AG04449 (cell line): ENCODE data around the gene JPH2.

Experiments
- CTCF ChIA-PET: fragments of 350-600 bp; formaldehyde crosslinking; extraction: SDS; loops from one replicate; lab custom pipeline; 2021; ENCODE audit warnings: antibody characterized with exemption; lab: Yijun Ruan, JAX
- POLR2A ChIA-PET: fragments of 400-600, 350-600 bp; formaldehyde crosslinking; extraction: SDS; loops from one replicate; lab custom pipeline; 2020; ENCODE audit warnings: antibody characterized with exemption, inconsistent platforms; lab: Yijun Ruan, JAX
- DNase-seq: peaks from one replicate; pipeline ENCODE4 v3.0.0-alpha.2; 2010; ENCODE audit warnings: low read depth, low spot score
- H3K4me3 ChIP-seq: 2 replicates; pipeline ENCODE4 v1.5.1; 2011; ENCODE audit warnings: low read depth, mild to moderate bottlenecking, control low read depth, low read length
- CTCF ChIP-seq: IDR thresholded peaks from one replicate; pipeline ENCODE4 v1.5.1; 2011; ENCODE audit warnings: mild to moderate bottlenecking, moderate library complexity, low read length, control low read depth, inconsistent platforms; ENCODE audit not compliant: insufficient read depth; ENCODE audit errors: missing control alignments

Gene JPH2

DNA sequence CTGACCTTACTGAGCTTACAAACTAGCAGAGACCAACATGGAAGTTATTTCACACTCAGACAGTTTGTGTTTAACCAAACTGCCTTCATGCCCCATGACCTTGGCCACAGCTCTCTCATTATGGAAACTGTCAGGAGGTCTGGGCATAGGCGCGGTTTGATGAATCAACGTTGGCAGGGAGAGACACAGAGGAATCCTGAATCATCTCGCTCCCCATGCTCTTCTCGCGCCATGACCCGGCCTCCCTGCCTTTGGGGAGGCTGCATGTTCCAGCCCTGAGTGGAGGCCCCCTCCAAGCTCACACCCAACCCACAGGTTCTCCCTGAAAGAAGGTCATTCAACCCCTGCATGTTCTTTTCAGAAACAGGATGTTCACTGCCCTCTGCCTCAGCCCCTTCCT lies 44.2 kb upstream of the JPH2 start:
- POLR2A ChIA-PET = no interaction called here
- no peak for DNase-seq
- no peak for TF ChIP-seq CTCF
- no peak overlapping the region for H3K4me3 ChIP-seq
- CTCF ChIA-PET = interaction anchor here (0.8 to 4.6 kb wide), 2 partner anchors 15 to 82 kb away, joined by 3 to 44 read pairs; no protein-coding TSS in a partner anchor

DNA sequence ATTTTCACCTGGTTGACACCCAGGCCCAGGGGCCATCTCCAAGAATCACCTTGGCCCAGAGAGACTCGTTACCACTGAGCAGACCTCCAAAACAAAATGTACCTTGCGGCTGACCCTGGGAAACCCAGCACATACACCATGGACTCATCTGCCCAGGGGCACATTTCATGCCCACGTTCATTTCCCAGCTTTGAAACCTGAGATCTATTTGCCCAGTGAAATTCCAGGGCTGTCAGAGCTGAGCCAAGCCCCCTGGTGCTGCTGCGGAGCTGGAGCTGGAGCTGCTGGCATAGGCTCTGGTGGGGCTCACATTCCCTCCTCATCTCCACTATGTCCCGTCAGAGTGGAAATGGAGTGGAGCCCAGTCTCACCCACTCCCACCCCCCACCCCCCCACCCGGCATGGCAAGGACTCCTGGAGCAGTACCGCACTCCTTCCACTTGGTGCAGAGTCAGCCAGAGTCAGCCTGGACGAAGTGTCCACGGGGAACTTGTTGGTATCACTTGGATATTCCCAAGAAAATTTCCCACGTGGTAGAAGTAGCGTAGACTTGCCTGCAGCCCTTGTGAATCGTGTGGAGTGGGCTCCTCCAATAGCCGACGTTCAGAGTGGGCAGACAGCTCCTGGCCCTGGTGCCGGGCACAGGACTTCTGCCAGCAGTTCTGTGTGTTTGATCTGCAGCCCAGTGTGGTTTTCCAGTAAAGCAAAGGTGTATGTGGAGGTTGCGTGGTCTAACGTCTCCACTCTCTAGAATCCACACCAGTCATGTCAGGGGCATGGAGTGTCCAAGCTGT lies 41.7 kb upstream of the JPH2 start:
- no peak overlapping the region for H3K4me3 ChIP-seq
- no peak for TF ChIP-seq CTCF
- CTCF ChIA-PET = interaction anchor here (0.9 to 4.6 kb wide), 3 partner anchors 12 to 84 kb away, joined by 3 to 44 read pairs (median 7); partner anchors contain the start of gene FITM2
- no peak for DNase-seq
- POLR2A ChIA-PET = no interaction called here

- no peak for TF ChIP-seq CTCF
- CTCF ChIA-PET = interaction anchor here (0.8 to 3.3 kb wide), 5 partner anchors 9 to 160 kb away, joined by 3 to 45 read pairs (median 7); partner anchors contain the start of gene FITM2
- POLR2A ChIA-PET = no interaction called here
- no peak overlapping the region for H3K4me3 ChIP-seq
- no peak for DNase-seq
Observed at GRCh38 chr20:44224637-44225036, 37.6 kb upstream of the JPH2 start.

GRCh38 chr20:44223721-44224120 lies 36.7 kb upstream of the JPH2 start:
- POLR2A ChIA-PET = no interaction called here
- CTCF ChIA-PET = interaction anchor here (0.6 to 3.3 kb wide), 6 partner anchors 8 to 161 kb away, joined by 3 to 45 read pairs (median 6); partner anchors contain the start of gene FITM2
- no peak overlapping the region for H3K4me3 ChIP-seq
- TF ChIP-seq CTCF = no peak
- DNase-seq = no peak

- DNase-seq = no peak
- POLR2A ChIA-PET = no interaction called here
- CTCF ChIA-PET = interaction anchor here (1.2 to 12.4 kb wide), 2 partner anchors 11 to 89 kb away, joined by 4 to 452 read pairs; partner anchors contain the start of gene FITM2
- TF ChIP-seq CTCF = no peak
- no peak overlapping the region for H3K4me3 ChIP-seq
Observed at GRCh38 chr20:44222633-44223368, 35.8 kb upstream of the JPH2 start.

- no peak for TF ChIP-seq CTCF
- DNase-seq = no peak
- ChIA-PET POLR2A (no interaction called here), CTCF (interaction anchor here (12.4 kb wide), 1 partner anchor 90 kb away, joined by 452 read pairs; the partner anchor contains the start of gene FITM2)
- H3K4me3 ChIP-seq = no peak overlapping the region
Observed at GRCh38 chr20:44222027-44222426, 35.0 kb upstream of the JPH2 start.
